GM20000 (cell line): Measurements from ENCODE around the gene TSSK2.
A peak's percentile ranks its signal among the peaks of the same experiment; 100 is the strongest.

Experiments used
- DNase-seq: peaks from one replicate; pipeline ENCODE4 v3.0.0; 2012; ENCODE audit warnings: low spot score
- CTCF ChIP-seq: IDR thresholded peaks from 2 replicates; pipeline ENCODE4 v1.5.1; 2012; ENCODE audit warnings: mild to moderate bottlenecking, control low read depth; ENCODE audit errors: extremely low read depth, missing control alignments

TSSK2 gene

GRCh38 chr22:19113429-19113828 is 17.7 kb upstream of the TSSK2 start:
- TF ChIP-seq CTCF, result no peak
- DNase-seq, result no peak

- no peak for TF ChIP-seq CTCF
- no peak for DNase-seq
These were observed 16.0 kb upstream of the TSSK2 start for GRCh38 chr22:19114984-19115552.

- DNase-seq, result no peak
- peak; percentile 42 for TF ChIP-seq CTCF
These were observed 15.5 kb upstream of the TSSK2 start for GRCh38 chr22:19115628-19116027.

- DNase-seq, result no peak
These were observed 14.0 kb upstream of the TSSK2 start for GRCh38 chr22:19117111-19117512.

GRCh38 chr22:19118329-19118880 is 12.7 kb upstream of the TSSK2 start:
- no peak for TF ChIP-seq CTCF
- DNase-seq, result peak; percentile 77

More at GRCh38 chr22:19117111-19117512, 14.0 kb upstream of the TSSK2 start:
- no peak for TF ChIP-seq CTCF

- no peak for TF ChIP-seq CTCF
- DNase-seq, result no peak
These were observed 11.2 kb upstream of the TSSK2 start for GRCh38 chr22:19119949-19120348.

GRCh38 chr22:19120829-19121630 is 10.1 kb upstream of the TSSK2 start:
- no peak for DNase-seq
- TF ChIP-seq CTCF, result no peak
